T1000 (cell line): ENCODE data around the gene CUL2.
"Not testable (repeated sequence)": the region's sequence is repeated elsewhere in the genome, so short reads cannot be mapped to it uniquely, and the experiment has no call there.

ENCODE experiments used
- DNase-seq: peaks from one replicate; lab custom pipeline; 2025; ENCODE audit warnings: mixed read lengths; lab: John Stamatoyannopoulos, UW

CUL2 gene

GRCh38 chr10:34978080-34978479 lies 112.1 kb downstream of the CUL2 start:
- DNase-seq = no peak

- DNase-seq = not testable (repeated sequence)
Observed at GRCh38 chr10:34976380-34976910, 113.7 kb downstream of the CUL2 start.

GRCh38 chr10:34974364-34975065 lies 115.6 kb downstream of the CUL2 start:
- not testable (repeated sequence) for DNase-seq

GRCh38 chr10:34973757-34974156 lies 116.4 kb downstream of the CUL2 start:
- DNase-seq = not testable (repeated sequence)

- DNase-seq = not testable (repeated sequence)
Observed at GRCh38 chr10:34973121-34973520, 117.0 kb downstream of the CUL2 start.

- DNase-seq = not testable (repeated sequence)
Observed at GRCh38 chr10:34972591-34972990, 117.5 kb downstream of the CUL2 start.

GRCh38 chr10:34971606-34972334 lies 118.4 kb downstream of the CUL2 start:
- DNase-seq = not testable (repeated sequence)

GRCh38 chr10:34969171-34969570 lies 121.0 kb downstream of the CUL2 start:
- DNase-seq = no peak

- DNase-seq = no peak
Observed at GRCh38 chr10:34967335-34967880, 122.7 kb downstream of the CUL2 start.

- DNase-seq = no peak
Observed at GRCh38 chr10:34966451-34966850, 123.7 kb downstream of the CUL2 start.

GRCh38 chr10:34966040-34966439 lies 124.1 kb downstream of the CUL2 start:
- DNase-seq = no peak

GRCh38 chr10:34964166-34964800 lies 125.9 kb downstream of the CUL2 start:
- DNase-seq = no peak

- DNase-seq = no peak
Observed at GRCh38 chr10:34962866-34963265, 127.3 kb downstream of the CUL2 start.

- no peak for DNase-seq
Observed at GRCh38 chr10:34960983-34961382, 129.2 kb downstream of the CUL2 start.

GRCh38 chr10:34959786-34960185 lies 130.4 kb downstream of the CUL2 start:
- DNase-seq = no peak

GRCh38 chr10:34959321-34959720 lies 130.8 kb downstream of the CUL2 start:
- no peak for DNase-seq
